OCI-LY7 (cell line): ENCODE measurements around the gene CKM. TPM values are rescaled to one million over a fixed set of nuclear protein-coding genes. Genes with fewer than 3 reads are reported as not detected.
"Not testable (repeated sequence)": the region's sequence is repeated elsewhere in the genome, so short reads cannot be mapped to it uniquely, and the experiment has no call there.

Experiments used
- BruUV-seq: library from RNA; stranded (reverse); fragments of 400-500 nt; replicated peaks from 2 replicates; lab custom pipeline; 2021; lab: Mats Ljungman, UMichigan
- CTCF ChIA-PET: fragments of 300-600 bp; sonication (Branson Sonifier 250); formaldehyde crosslinking; loops from one replicate; lab custom pipeline; 2022; ENCODE audit warnings: antibody characterized with exemption; ENCODE audit not compliant: unreplicated experiment; lab: Charles Lee
- POLR2A ChIA-PET: fragments of 300-600 bp; sonication (Branson Sonifier 250); formaldehyde crosslinking; loops from one replicate; lab custom pipeline; 2022; ENCODE audit warnings: antibody characterized with exemption; lab: Charles Lee
- DNase-seq: peaks from one replicate; pipeline ENCODE4 v3.0.0-alpha.2; 2015; ENCODE audit warnings: low spot score
- H2AFZ ChIP-seq: fragments of 200-600 bp; sonication (generic), shearing (Covaris generic); 2 replicates; pipeline ENCODE4 v1.6.1; 2014; ENCODE audit warnings: mild to moderate bottlenecking, antibody characterized with exemption, low read length, moderate library complexity
- H3K27ac ChIP-seq: fragments of 200-600 bp; sonication (generic); 2 replicates; pipeline ENCODE4 v1.5.1; 2014; ENCODE audit warnings: mixed run types, low read depth, mild to moderate bottlenecking, moderate library complexity, low read length, inconsistent platforms; ENCODE audit not compliant: poor library complexity, severe bottlenecking
- H3K36me3 ChIP-seq: fragments of 200-600 bp; sonication (generic); 2 replicates; pipeline ENCODE4 v1.6.1; 2014; ENCODE audit warnings: mild to moderate bottlenecking, antibody characterized with exemption, low read length, moderate library complexity, mixed read lengths; ENCODE audit not compliant: insufficient read depth
- H3K4me1 ChIP-seq: fragments of 200-600 bp; sonication (generic); 2 replicates; pipeline ENCODE4 v1.5.1; 2014; ENCODE audit warnings: mild to moderate bottlenecking, low read length; ENCODE audit not compliant: insufficient read depth, poor library complexity, severe bottlenecking
- H3K4me2 ChIP-seq: fragments of 200-600 bp; sonication (generic); 2 replicates; pipeline ENCODE4 v1.6.1; 2014; ENCODE audit warnings: mild to moderate bottlenecking, low read length
- H3K4me3 ChIP-seq: fragments of 200-600 bp; sonication (generic); 2 replicates; pipeline ENCODE4 v1.5.1; 2014; ENCODE audit warnings: mild to moderate bottlenecking, low read depth, low read length; ENCODE audit not compliant: poor library complexity, severe bottlenecking
- H3K79me2 ChIP-seq: fragments of 200-600 bp; sonication (generic); 2 replicates; pipeline ENCODE4 v1.6.1; 2016; ENCODE audit warnings: low read depth, mild to moderate bottlenecking, low read length, moderate library complexity, mixed read lengths; ENCODE audit not compliant: insufficient read depth
- H3K9me2 ChIP-seq: fragments of 200-600 bp; sonication (generic); 2 replicates; pipeline ENCODE4 v1.6.1; 2016; ENCODE audit warnings: mild to moderate bottlenecking, low read length, mixed read lengths; ENCODE audit not compliant: insufficient read depth
- H3K9me3 ChIP-seq: fragments of 200-600 bp; sonication (generic); 2 replicates; pipeline ENCODE4 v1.6.1; 2014; ENCODE audit warnings: mild to moderate bottlenecking, mixed run types, low read length, mixed read lengths
- H4K20me1 ChIP-seq: fragments of 200-600 bp; sonication (generic); 2 replicates; pipeline ENCODE4 v1.6.1; 2014; ENCODE audit warnings: mild to moderate bottlenecking, antibody characterized with exemption, low read length, moderate library complexity, mixed read lengths; ENCODE audit not compliant: insufficient read depth
- EZH2phosphoT487 ChIP-seq: fragments of 200-600 bp; sonication (generic); IDR thresholded peaks from 2 replicates; pipeline ENCODE4 v1.6.1; 2018; ENCODE audit warnings: low read depth, borderline replicate concordance, mild to moderate bottlenecking, mixed run types, antibody characterized with exemption, low read length, moderate library complexity, mixed read lengths
- intact Hi-C: fragments of 100-400 bp; cut with micrococcal nuclease; formaldehyde crosslinking; loops from one replicate; pipeline ENCODE4 v1.10.0; 2022; ENCODE audit not compliant: unreplicated experiment
- total RNA-seq, 2 experiments: library from RNA; depleted of rRNA in 1 of 2; stranded (reverse); fragments of >200 nt in 1 of 2; shearing (Covaris generic) in 1 of 2; gene quantifications; 2 replicates each; pipeline ENCODE4 v1.2.3, GENCODE V29; 2014 to 2022
- TF ChIP-seq, protein P1 (sequence below): fragments of 200-600 bp; sonication (generic); conservative IDR thresholded peaks from 2 replicates; pipeline ENCODE4 v1.5.1; 2014; ENCODE audit warnings: mild to moderate bottlenecking, antibody characterized with exemption, low read length, moderate library complexity, mixed read lengths

Gene CKM
- total RNA-seq, 2 experiments from 2014 or later, result not detected

DNA sequence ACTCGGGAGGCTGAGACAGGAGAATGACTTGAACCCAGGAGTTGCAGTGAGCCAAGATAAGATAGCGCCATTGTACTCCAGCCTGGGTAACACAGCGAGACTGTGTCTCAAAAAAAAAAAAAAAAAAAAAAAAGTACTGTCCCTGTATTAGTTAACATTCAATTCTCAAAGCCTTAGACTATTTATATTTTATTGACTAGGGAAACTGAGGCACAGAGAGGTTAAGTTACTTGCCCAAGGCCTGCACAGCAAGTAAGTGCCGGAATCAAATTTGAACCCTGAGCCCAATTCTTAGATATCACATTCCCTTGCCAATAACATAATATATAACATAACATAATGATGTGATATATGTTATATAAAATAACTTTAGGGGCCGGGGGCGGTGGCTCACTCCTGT lies 17.0 kb upstream of the CKM start:
- Histone ChIP-seq H3K4me3 (no peak overlapping the region), H4K20me1 (no peaks in the 10 kb centered on the region), H3K36me3 (no peaks in the 10 kb centered on the region), H3K9me3 (no peaks in the 10 kb centered on the region), H3K9me2 (no peaks in the 10 kb centered on the region), H3K27ac (no peak overlapping the region), H3K4me1 (peaks cover 8% of the 10 kb centered on the region), H3K79me2 (no peaks in the 10 kb centered on the region), H3K4me2 (no peak overlapping the region), H2AFZ (no peak overlapping the region)
- no peak for DNase-seq
- ChIA-PET POLR2A (no interaction called here), CTCF (no interaction called here)
- intact Hi-C loops, result loop anchor here (2.0 to 5.0 kb wide), 2 partner anchors 87 to 153 kb away; partner anchors contain the start of gene MARK4
- no TSS peak for BruUV-seq
- no peak for TF ChIP-seq EZH2phosphoT487
- TF ChIP-seq, protein P1, sequence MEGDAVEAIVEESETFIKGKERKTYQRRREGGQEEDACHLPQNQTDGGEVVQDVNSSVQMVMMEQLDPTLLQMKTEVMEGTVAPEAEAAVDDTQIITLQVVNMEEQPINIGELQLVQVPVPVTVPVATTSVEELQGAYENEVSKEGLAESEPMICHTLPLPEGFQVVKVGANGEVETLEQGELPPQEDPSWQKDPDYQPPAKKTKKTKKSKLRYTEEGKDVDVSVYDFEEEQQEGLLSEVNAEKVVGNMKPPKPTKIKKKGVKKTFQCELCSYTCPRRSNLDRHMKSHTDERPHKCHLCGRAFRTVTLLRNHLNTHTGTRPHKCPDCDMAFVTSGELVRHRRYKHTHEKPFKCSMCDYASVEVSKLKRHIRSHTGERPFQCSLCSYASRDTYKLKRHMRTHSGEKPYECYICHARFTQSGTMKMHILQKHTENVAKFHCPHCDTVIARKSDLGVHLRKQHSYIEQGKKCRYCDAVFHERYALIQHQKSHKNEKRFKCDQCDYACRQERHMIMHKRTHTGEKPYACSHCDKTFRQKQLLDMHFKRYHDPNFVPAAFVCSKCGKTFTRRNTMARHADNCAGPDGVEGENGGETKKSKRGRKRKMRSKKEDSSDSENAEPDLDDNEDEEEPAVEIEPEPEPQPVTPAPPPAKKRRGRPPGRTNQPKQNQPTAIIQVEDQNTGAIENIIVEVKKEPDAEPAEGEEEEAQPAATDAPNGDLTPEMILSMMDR, result no peak

DNA sequence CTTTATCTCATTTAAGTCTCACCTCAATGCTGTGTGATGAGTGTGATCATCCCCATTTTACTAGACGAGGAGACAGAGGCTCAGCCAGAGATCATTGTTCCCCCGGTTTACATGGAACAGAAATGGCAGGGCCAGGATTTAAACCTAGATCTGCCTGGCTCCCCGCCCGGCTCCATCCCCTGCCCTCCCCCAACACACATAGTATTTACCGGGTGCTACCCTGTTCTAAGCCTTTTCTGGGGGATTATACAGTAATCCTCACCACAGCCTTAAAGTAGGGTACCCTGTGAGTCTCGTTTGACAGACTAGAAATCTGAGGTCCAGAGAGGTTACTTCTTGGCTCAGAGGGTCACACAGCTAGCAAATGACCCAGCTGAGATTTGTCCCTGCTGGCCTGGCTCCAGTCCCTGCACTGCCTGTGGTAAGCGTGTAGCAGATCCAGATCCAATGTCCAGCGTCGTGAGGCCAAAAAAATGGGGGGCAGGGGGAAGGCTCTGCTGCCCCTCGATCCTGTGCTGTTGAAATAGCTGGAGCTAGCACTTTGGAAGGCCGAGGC lies 14.1 kb upstream of the CKM start:
- DNase-seq, result no peak
- CTCF ChIA-PET, result no interaction called here
- H3K27ac ChIP-seq, result no peak overlapping the region
- H3K9me3 ChIP-seq, result no peaks in the 10 kb centered on the region
- no peaks in the 10 kb centered on the region for H3K79me2 ChIP-seq
- no peaks in the 10 kb centered on the region for H4K20me1 ChIP-seq
- H3K9me2 ChIP-seq, result no peaks in the 10 kb centered on the region
- no peak overlapping the region for H3K4me2 ChIP-seq
- intact Hi-C loops, result loop anchor here (5.0 kb wide), 1 partner anchor 84 kb away; the partner anchor contains the start of gene MARK4
- TF ChIP-seq, protein P1, result no peak
- TF ChIP-seq EZH2phosphoT487, result no peak
- peaks cover 8% of the 10 kb centered on the region for H3K4me1 ChIP-seq
- H2AFZ ChIP-seq, result no peak overlapping the region
- H3K4me3 ChIP-seq, result no peak overlapping the region
- no TSS peak for BruUV-seq
- POLR2A ChIA-PET, result no interaction called here
- no peaks in the 10 kb centered on the region for H3K36me3 ChIP-seq

DNA sequence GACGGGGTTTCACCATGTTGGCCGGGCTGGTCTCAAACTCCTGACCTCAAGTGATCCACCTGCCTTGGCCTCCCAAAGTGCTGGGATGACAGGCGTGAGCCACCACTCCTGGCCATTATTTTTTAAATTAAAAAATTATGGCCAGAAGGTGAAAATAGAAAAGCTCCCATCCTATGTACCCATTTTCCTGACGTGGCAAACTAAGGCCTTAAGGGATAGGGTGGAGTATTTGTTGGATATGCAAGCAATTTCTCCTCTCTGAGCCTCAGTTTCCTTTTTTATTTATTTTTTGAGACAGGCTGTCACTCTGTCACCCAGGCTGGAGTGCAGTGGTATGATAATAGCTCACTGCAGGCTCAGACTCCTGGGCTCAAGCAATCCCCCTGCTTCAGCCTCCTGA lies 12.2 kb upstream of the CKM start:
- H3K36me3 ChIP-seq, H3K4me1 ChIP-seq, H3K27ac ChIP-seq, H3K79me2 ChIP-seq, CTCF ChIA-PET, H3K9me2 ChIP-seq, POLR2A ChIA-PET, H4K20me1 ChIP-seq, H3K4me2 ChIP-seq, H3K4me3 ChIP-seq, H2AFZ ChIP-seq, H3K9me3 ChIP-seq, DNase-seq, BruUV-seq: not testable (repeated sequence)
- intact Hi-C loops, result loop anchor here (5.0 kb wide), 1 partner anchor 83 kb away; the partner anchor contains the start of gene MARK4
